Uterus (tissue), 2 donors: ENCODE results near the gene SYTL5.

ENCODE experiments used
- POLR2A ChIP-seq, 2 donors: fragments of 450-650 bp; IDR thresholded peaks; one replicate each; pipeline ENCODE4 v1.6.1; 2016; ENCODE audit warnings: antibody characterized with exemption in 2 of 2, mild to moderate bottlenecking in 1 of 2, moderate library complexity in 1 of 2
- TF ChIP-seq, protein P1 (sequence below), 4 experiments: fragments of 200-600 bp in 2 of 4; fragments of 450-650 bp in 2 of 4; sonication (generic) in 2 of 4; IDR thresholded peaks; one replicate each; pipeline ENCODE4 v1.5.1; 2016 to 2019; ENCODE audit warnings: antibody characterized with exemption in 4 of 4, mild to moderate bottlenecking in 2 of 4, moderate library complexity in 1 of 4

DNA sequence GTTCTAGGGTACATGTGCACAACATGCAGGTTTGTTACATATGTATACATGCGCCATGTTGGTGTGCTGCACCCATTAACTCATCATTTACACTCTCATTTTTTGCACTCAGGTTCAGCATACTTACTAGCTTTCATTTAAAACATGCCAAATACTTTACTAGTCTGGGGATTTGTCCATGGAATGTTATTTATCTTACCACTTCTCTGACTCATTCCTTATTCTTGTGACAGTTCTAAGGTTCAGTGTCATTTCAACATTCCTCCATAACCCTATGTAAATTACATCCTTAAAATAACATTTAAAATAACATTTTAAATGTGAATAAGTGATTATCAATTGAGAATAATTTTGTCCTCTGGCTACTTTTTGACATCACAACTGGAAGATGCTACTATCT lies 19.5 kb upstream of the SYTL5 start:
- TF ChIP-seq, protein P1, sequence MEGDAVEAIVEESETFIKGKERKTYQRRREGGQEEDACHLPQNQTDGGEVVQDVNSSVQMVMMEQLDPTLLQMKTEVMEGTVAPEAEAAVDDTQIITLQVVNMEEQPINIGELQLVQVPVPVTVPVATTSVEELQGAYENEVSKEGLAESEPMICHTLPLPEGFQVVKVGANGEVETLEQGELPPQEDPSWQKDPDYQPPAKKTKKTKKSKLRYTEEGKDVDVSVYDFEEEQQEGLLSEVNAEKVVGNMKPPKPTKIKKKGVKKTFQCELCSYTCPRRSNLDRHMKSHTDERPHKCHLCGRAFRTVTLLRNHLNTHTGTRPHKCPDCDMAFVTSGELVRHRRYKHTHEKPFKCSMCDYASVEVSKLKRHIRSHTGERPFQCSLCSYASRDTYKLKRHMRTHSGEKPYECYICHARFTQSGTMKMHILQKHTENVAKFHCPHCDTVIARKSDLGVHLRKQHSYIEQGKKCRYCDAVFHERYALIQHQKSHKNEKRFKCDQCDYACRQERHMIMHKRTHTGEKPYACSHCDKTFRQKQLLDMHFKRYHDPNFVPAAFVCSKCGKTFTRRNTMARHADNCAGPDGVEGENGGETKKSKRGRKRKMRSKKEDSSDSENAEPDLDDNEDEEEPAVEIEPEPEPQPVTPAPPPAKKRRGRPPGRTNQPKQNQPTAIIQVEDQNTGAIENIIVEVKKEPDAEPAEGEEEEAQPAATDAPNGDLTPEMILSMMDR (IDR thresholded peaks at IDR 0.05) = no peak
- TF ChIP-seq POLR2A (IDR thresholded peaks at IDR 0.05) = no peak
